A673 (cell line): ENCODE results near the gene GPR39.

Experiments
- EZH2 ChIP-seq: fragments of 200-600 bp; sonication (generic); IDR thresholded peaks from 2 replicates; pipeline ENCODE4 v1.6.1; 2017; ENCODE audit warnings: borderline replicate concordance, low read depth, mild to moderate bottlenecking, mixed read lengths, antibody characterized with exemption, low read length; ENCODE audit not compliant: poor library complexity, severe bottlenecking
- TF ChIP-seq, protein P1 (sequence below): fragments of 300-800, 200-600 bp; sonication (generic); conservative IDR thresholded peaks from 2 replicates; pipeline ENCODE4 v1.5.1; 2017; ENCODE audit warnings: low read depth, mild to moderate bottlenecking, antibody characterized with exemption, low read length, moderate library complexity, mixed read lengths

DNA sequence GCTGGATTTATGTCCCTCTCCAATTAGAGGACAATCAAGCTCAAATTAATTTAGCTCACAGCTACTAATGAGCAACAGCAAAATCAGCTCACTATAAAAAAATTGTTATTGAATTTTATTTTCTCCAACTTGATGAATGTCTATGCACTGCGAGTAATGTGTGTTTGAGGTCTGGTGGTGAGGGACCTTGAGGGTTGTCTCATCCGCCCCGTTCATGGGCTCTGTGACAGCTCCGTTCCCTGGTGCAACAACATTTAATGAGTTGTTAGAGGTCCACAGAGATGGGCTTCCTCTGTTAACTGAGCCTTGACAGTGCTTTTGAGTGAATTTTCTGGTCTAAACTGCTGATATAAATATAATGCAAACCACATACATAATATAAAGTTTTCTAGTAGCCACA, 101.7 kb downstream of the GPR39 start:
- TF ChIP-seq, protein P1, sequence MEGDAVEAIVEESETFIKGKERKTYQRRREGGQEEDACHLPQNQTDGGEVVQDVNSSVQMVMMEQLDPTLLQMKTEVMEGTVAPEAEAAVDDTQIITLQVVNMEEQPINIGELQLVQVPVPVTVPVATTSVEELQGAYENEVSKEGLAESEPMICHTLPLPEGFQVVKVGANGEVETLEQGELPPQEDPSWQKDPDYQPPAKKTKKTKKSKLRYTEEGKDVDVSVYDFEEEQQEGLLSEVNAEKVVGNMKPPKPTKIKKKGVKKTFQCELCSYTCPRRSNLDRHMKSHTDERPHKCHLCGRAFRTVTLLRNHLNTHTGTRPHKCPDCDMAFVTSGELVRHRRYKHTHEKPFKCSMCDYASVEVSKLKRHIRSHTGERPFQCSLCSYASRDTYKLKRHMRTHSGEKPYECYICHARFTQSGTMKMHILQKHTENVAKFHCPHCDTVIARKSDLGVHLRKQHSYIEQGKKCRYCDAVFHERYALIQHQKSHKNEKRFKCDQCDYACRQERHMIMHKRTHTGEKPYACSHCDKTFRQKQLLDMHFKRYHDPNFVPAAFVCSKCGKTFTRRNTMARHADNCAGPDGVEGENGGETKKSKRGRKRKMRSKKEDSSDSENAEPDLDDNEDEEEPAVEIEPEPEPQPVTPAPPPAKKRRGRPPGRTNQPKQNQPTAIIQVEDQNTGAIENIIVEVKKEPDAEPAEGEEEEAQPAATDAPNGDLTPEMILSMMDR, result no peak
- TF ChIP-seq EZH2, result no peak
